ENCODE data around the gene PITPNM3. TPM values are rescaled to one million over a fixed set of nuclear protein-coding genes. Genes with fewer than 3 reads are reported as not detected.

PITPNM3 gene
- polyA plus RNA-seq, 3 donors, result 0.29 TPM; not detected in 2

DNA sequence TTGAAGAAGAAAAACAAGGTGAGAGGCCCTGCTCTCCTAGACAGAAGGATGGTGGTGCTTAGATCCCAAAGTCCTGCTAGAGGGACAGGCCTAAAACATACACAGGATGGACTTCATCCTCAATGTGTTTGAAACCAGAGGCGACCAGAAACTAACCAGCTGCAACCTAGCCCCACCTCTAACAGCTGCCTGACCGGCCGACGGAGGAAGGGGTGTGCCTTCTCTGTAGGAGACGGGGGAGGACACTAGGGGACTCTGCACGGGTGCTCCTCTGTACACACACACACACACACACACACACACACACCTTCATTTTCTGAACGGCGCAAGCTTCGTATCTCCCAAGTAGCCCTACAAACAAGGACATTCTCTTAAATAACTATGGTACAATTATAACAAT is 24.3 kb upstream of the PITPNM3 start:
- Histone ChIP-seq H3K4me1 (ENCODE audit: control insufficient read depth in 1 of 2, insufficient read depth in 2 of 2, low read length in 2 of 2) (peaks cover 15 to 16% of the 10 kb centered on the region in 2 donors), H3K4me3 (replicated peaks in 1 of 3; ENCODE audit: low read depth in 2 of 3, low read length in 3 of 3) (no peak overlapping the region), H3K9me3 (replicated peaks in 1 of 2; ENCODE audit: control insufficient read depth in 1 of 2, insufficient read depth in 1 of 2, low read length in 2 of 2) (peaks cover 5 to 9% of the 10 kb centered on the region in 2 donors), H2AFZ (ENCODE audit: insufficient read depth, low read depth, low read length, poor library complexity, severe bottlenecking) (no peak overlapping the region), H3K79me2 (ENCODE audit: insufficient read depth, low read length) (no peaks in the 10 kb centered on the region), H4K20me1 (ENCODE audit: insufficient read depth, low read length) (no peaks in the 10 kb centered on the region), H3K36me3 (replicated peaks in 1 of 2; ENCODE audit: control insufficient read depth in 1 of 2, insufficient read depth in 2 of 2, low read length in 2 of 2) (peaks cover 30 to 70% of the 10 kb centered on the region in 2 donors), H3K27me3 (ENCODE audit: control insufficient read depth in 2 of 2, insufficient read depth in 2 of 2, low read length in 2 of 2) (no peaks in the 10 kb centered on the region), H3K4me2 (replicated peaks; ENCODE audit: extremely low read depth, low read length, poor library complexity, severe bottlenecking) (no peak overlapping the region), H3K27ac (ENCODE audit: low read depth in 1 of 2, low read length in 2 of 2) (no peak overlapping the region), H3K9ac (ENCODE audit: insufficient read depth, low read length, poor library complexity, severe bottlenecking) (no peak overlapping the region)
- Mint-ChIP-seq H3K9me3 (peaks cover 1 to 13% (median 7%) of the 10 kb centered on the region in 7 donors), H3K27ac (peak overlapping the region in 3 of 7 donors; percentile 27 to 52 (median 43)), H3K4me3 (no peak overlapping the region), H3K36me3 (peaks cover 69 to 77% of the 10 kb centered on the region in 2 donors), H3K27me3 (ENCODE audit: low read depth in 3 of 3) (peaks cover 0 to 4% (median 1%) of the 10 kb centered on the region in 3 donors), H3K4me1 (peaks cover 17% of the 10 kb centered on the region)
- WGBS (ENCODE audit: insufficient coverage), result no CpG with 5 or more reads among the region's 9 CpGs
- DNase-seq, result no peak
- intact Hi-C loops (cut with micrococcal nuclease), result no loop called here
- TF ChIP-seq, protein P1, sequence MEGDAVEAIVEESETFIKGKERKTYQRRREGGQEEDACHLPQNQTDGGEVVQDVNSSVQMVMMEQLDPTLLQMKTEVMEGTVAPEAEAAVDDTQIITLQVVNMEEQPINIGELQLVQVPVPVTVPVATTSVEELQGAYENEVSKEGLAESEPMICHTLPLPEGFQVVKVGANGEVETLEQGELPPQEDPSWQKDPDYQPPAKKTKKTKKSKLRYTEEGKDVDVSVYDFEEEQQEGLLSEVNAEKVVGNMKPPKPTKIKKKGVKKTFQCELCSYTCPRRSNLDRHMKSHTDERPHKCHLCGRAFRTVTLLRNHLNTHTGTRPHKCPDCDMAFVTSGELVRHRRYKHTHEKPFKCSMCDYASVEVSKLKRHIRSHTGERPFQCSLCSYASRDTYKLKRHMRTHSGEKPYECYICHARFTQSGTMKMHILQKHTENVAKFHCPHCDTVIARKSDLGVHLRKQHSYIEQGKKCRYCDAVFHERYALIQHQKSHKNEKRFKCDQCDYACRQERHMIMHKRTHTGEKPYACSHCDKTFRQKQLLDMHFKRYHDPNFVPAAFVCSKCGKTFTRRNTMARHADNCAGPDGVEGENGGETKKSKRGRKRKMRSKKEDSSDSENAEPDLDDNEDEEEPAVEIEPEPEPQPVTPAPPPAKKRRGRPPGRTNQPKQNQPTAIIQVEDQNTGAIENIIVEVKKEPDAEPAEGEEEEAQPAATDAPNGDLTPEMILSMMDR (IDR thresholded peaks at IDR 0.05), result no peak

DNA sequence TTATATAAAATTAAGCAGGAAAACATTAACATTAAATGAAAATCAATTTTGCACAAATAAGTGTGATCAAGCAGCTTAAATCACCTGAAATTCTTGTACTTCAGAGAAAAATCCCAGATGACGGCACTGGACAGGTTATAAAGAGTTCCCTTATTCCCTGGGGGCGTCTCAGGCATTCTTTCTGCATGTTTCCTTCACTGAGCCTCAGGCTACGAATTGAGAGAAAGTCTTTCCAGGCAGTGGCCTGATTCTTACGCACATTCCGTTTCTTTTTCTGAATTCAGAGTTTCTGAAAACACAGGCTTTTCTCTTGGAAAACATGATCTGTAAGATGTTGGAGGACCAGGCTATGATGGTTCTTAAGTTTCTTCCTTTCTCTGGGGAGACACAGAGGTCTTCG is 22.1 kb upstream of the PITPNM3 start:
- WGBS (ENCODE audit: insufficient coverage), result 78% methylated on average over 5 of the region's 6 CpGs
- peaks cover 55 to 60% of the 10 kb centered on the region in 2 donors for H3K36me3 Mint-ChIP-seq

More for the DNA sequence above, 22.1 kb upstream of the PITPNM3 start:
- Mint-ChIP-seq H3K27ac (no peak overlapping the region), H3K9me3 (peaks cover 0 to 3% (median 1%) of the 10 kb centered on the region in 7 donors), H3K4me3 (no peak overlapping the region), H3K27me3 (ENCODE audit: low read depth in 3 of 3) (peaks cover 0 to 5% (median 1%) of the 10 kb centered on the region in 3 donors), H3K4me1 (peaks cover 26% of the 10 kb centered on the region)
- Histone ChIP-seq H3K4me2 (replicated peaks; ENCODE audit: extremely low read depth, low read length, poor library complexity, severe bottlenecking) (no peak overlapping the region), H3K79me2 (ENCODE audit: insufficient read depth, low read length) (no peaks in the 10 kb centered on the region), H3K9ac (ENCODE audit: insufficient read depth, low read length, poor library complexity, severe bottlenecking) (no peak overlapping the region), H3K27me3 (ENCODE audit: control insufficient read depth in 2 of 2, insufficient read depth in 2 of 2, low read length in 2 of 2) (no peaks in the 10 kb centered on the region), H4K20me1 (ENCODE audit: insufficient read depth, low read length) (no peaks in the 10 kb centered on the region), H2AFZ (ENCODE audit: insufficient read depth, low read depth, low read length, poor library complexity, severe bottlenecking) (no peak overlapping the region), H3K4me3 (replicated peaks in 1 of 3; ENCODE audit: low read depth in 2 of 3, low read length in 3 of 3) (no peak overlapping the region), H3K9me3 (replicated peaks in 1 of 2; ENCODE audit: control insufficient read depth in 1 of 2, insufficient read depth in 1 of 2, low read length in 2 of 2) (peaks cover 0 to 5% of the 10 kb centered on the region in 2 donors), H3K27ac (ENCODE audit: low read depth in 1 of 2, low read length in 2 of 2) (no peak overlapping the region), H3K36me3 (replicated peaks in 1 of 2; ENCODE audit: control insufficient read depth in 1 of 2, insufficient read depth in 2 of 2, low read length in 2 of 2) (peaks cover 12 to 48% of the 10 kb centered on the region in 2 donors), H3K4me1 (ENCODE audit: control insufficient read depth in 1 of 2, insufficient read depth in 2 of 2, low read length in 2 of 2) (peaks cover 25 to 29% of the 10 kb centered on the region in 2 donors)
- TF ChIP-seq, protein P1 (IDR thresholded peaks at IDR 0.05), result no peak
- no peak for DNase-seq
- intact Hi-C loops (cut with micrococcal nuclease), result no loop called here
